OCI-LY1 (cell line): Measurements from ENCODE around the gene CBFA2T3.

Experiments
- CTCF ChIP-seq: fragments of 200-600 bp; sonication (generic), shearing (Covaris generic); IDR thresholded peaks from 2 replicates; pipeline ENCODE4 v1.5.1; 2017; ENCODE audit warnings: mild to moderate bottlenecking, antibody characterized with exemption, low read length, moderate library complexity, mixed read lengths
- EZH2 ChIP-seq: fragments of 200-600 bp; sonication (generic), shearing (Covaris generic); IDR thresholded peaks from 2 replicates; pipeline ENCODE4 v1.8.0; 2017; ENCODE audit warnings: borderline replicate concordance, mixed run types, mild to moderate bottlenecking, antibody characterized with exemption, low read length, moderate library complexity, mixed read lengths

GRCh38 chr16:89026121-89026612 is 49.2 kb upstream of the CBFA2T3 start:
- no peak for TF ChIP-seq CTCF
- TF ChIP-seq EZH2: no peak
